Stimulated activated CD4-positive, alpha-beta T cell treated with anti-CD3 and anti-CD28 coated beads, Interleukin-1b, Interleukin-23, amount 100 ng/mL, for 4 hours (primary cell): Measurements from ENCODE around the gene PTGR1.

Experiments
- DNase-seq, 2 donors: peaks; one replicate each; pipeline ENCODE4 v3.0.0-alpha.2; 2020; ENCODE audit warnings: low read depth in 2 of 2

PTGR1 gene

DNA sequence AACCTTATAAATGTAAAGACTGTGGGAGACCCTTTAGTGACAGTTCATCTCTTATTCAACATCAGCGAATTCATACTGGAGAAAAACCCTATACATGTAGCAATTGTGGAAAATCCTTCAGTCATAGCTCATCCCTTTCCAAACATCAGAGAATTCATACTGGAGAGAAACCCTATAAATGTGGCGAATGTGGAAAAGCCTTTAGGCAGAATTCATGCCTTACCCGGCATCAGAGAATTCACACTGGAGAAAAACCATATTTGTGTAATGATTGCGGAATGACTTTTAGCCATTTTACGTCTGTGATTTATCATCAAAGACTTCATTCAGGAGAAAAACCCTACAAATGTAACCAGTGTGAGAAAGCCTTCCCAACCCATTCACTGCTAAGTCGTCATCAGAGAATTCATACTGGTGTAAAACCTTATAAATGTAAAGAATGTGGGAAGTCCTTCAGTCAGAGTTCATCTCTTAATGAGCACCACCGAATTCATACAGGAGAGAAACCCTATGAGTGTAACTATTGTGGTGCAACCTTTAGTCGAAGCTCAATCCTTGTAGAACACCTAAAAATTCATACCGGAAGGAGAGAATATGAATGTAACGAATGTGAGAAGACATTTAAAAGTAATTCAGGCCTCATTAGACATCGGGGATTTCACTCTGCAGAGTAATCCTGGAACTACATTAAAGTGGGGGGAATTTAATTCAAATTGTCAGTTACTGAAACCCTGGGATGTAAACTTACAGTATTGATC lies 56.8 kb downstream of the PTGR1 start:
- no peak for DNase-seq

GRCh38 chr9:111533099-111533790 lies 66.2 kb downstream of the PTGR1 start:
- DNase-seq = no peak

GRCh38 chr9:111531716-111532115 lies 67.7 kb downstream of the PTGR1 start:
- no peak for DNase-seq

DNA sequence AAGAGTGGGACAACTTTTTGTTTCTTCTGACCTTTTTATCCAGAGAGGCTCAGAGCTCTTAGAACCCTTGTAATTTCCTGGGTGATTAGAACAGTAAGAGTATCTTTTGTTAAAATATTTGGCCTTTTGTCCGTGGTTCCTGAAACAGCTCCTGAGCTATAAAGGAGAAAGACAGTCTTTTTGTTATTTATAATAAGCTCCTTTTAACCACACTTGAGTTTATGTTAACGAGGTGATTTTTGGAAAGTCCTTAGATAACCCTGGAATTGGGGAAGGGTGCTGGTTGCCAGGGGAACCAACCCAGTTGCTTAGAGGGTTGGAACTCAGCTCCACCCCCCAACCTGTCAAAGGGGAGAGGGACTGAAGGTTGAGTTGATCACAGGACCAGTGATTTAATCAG lies 69.7 kb downstream of the PTGR1 start:
- DNase-seq = no peak

DNA sequence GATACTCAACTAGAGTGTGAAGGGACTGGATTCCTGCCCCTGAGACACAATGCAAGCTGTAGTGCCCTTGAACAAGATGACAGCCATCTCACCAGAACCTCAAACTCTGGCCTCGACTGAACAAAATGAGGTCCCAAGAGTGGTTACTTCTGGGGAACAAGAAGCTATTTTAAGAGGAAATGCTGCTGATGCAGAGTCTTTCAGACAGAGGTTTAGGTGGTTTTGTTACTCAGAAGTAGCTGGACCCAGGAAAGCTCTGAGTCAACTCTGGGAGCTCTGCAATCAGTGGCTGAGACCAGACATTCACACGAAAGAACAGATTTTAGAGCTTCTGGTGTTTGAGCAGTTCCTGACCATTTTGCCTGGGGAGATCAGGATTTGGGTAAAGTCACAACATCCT lies 72.1 kb downstream of the PTGR1 start:
- DNase-seq = no peak

DNA sequence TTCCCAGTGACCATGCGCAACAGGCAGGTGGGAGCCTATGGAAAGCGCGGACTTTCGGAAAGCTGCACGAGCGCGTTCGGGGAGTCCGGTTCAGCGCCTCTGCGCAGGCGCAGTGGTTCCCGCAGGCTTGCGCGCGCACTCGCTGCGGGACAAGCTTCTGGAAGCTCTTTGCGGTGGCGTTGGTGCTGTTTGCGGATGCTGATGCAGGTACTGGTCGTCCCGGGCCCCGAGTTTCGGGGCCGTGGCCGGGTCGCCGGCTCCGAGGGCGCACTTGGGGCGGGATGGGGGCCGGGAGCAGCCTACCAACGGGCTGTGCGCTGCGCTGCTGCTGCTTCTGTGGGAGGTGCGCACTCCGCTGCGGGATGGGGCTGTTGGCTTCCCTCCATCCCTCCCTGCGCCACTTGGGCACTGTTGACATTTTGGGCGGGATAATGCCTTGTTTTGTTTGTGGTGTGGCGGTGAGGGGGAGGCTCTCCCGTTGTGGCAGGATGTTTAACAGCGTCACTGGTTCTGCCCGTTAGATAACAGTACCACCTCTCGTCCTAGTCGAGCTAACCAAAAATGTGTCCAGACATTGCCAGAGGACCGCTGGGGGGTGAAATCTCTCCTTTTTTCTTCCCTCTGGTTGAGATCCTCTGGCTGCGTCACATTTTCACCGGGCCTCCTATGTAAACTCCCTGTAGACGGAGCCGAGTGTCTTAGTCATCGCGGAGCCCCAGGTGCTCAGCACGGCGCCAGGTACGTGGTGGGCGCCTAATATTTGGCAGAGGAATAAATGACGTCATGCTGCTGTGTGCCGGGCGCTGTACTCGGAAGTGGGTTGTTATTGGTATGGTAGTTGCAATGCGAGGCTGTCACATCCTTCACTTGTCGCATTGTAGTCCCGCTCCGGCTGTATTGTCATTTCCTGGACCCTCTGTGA lies 74.1 kb downstream of the PTGR1 start, which contains the start of gene ZNF483:
Gene ZNF483 (plus strand): TSS at position 124 of the 922 bp plus-strand sequence. CDS start 2,217 bp downstream, outside the sequence.
- DNase-seq = peak; percentile 56 to 65

DNA sequence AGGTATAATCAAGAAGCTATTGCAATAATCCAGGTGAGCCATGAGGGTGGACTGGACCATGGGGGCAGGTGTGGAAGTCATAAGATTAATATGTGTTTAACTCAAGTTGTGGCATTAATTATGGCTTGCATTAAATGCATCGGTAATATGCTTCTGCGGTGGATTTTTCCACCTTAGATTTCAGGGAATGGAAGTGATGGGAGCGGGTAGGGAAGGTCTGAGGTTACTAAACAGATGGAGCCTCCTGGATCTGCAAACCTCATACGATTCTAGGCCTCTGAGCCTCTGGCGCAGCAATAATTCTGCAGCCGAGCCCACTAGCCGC lies 74.8 kb downstream of the PTGR1 start:
- no peak for DNase-seq

GRCh38 chr9:111516061-111516465 lies 83.4 kb downstream of the PTGR1 start:
- DNase-seq = no peak

GRCh38 chr9:111514967-111515366 lies 84.5 kb downstream of the PTGR1 start:
- no peak for DNase-seq
